ENCODE results near the gene NTRK3. TPM values are rescaled to one million over a fixed set of nuclear protein-coding genes. Genes with fewer than 3 reads are reported as not detected.

Gene NTRK3
- total RNA-seq, 1 donor from 2014 or later = 3.5 TPM

DNA sequence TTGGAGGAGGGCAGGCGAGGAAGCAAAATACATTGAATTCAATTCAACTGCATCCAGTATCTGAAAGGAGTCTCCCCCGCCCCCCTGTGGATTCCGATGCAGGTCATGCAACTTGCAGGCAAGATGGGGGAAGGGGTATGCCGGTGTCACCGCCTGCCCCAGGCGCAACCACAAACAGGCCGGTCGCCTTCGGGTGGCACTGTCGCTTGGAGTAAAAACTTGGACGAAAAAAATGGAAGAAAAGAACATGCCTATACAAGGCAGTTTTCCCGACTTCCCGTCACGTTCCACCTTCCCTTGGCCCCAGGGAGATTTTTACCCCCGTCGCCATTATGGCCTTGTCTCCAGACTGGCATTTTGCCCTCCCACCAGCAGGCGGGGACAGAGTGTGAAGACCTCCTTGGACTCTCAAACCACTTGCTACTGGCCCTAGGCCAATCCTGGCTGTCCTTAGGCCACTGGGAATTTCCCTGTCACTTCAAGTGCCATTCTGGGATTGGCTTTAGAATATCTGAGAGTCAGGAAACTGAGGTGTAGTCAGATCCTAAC lies 1.6 kb upstream of the NTRK3 start:
- Histone ChIP-seq H3K4me3 (peak overlapping the region; percentile 47), H3K9me3 (no peaks in the 10 kb centered on the region), H3K4me1 (peaks cover 16% of the 10 kb centered on the region), H3K27ac (no peak overlapping the region), H3K27me3 (ENCODE audit: low read depth) (peaks cover 65% of the 10 kb centered on the region), H3K36me3 (no peaks in the 10 kb centered on the region)
- DNase-seq (no peak), ATAC-seq (peak; percentile 30 to 69)
- TF ChIP-seq, protein P1, sequence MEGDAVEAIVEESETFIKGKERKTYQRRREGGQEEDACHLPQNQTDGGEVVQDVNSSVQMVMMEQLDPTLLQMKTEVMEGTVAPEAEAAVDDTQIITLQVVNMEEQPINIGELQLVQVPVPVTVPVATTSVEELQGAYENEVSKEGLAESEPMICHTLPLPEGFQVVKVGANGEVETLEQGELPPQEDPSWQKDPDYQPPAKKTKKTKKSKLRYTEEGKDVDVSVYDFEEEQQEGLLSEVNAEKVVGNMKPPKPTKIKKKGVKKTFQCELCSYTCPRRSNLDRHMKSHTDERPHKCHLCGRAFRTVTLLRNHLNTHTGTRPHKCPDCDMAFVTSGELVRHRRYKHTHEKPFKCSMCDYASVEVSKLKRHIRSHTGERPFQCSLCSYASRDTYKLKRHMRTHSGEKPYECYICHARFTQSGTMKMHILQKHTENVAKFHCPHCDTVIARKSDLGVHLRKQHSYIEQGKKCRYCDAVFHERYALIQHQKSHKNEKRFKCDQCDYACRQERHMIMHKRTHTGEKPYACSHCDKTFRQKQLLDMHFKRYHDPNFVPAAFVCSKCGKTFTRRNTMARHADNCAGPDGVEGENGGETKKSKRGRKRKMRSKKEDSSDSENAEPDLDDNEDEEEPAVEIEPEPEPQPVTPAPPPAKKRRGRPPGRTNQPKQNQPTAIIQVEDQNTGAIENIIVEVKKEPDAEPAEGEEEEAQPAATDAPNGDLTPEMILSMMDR (IDR thresholded peaks at IDR 0.05) = no peak
- intact Hi-C loops (cut with DNase I) = no loop called here

DNA sequence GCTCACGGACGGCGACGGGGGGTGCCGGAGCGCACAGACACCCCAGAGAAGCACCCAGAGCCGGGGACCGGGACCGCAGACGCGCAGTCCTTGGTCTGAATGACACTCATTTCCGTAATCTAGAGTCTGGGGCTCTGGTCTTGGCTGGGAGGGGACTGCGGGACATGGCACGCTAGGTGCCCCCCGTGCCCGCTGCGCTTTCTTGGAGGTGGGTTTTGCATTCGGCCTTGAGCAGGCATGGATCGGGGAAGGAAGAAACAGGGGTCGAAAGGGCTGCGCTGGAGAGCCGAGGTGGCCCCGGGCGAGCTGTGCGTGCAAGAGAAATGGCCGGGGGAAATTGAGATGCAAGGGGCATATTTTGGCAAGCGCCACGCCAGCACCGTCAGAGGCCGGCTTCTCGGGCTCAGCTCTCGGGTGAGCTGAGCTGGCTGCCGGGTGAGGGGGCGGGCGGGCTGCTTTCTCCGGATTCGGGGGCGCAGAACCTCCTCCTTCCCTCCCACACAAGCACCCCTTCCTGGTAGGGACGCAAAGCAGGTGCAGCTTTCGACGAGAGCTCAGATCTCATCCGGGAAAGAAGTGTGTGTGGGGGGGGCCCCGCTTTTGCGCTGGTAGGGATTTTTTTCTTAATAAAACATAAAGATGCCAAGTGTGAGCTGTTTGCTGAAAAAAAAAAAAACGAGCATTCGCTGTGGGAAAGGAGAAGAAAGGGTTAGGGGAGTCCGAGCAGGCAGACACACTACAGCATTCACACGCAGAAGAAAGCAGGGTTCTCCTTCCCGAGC lies 963 bp upstream of the NTRK3 start:
- intact Hi-C loops (cut with DNase I) = no loop called here
- Histone ChIP-seq H3K4me1 (peaks cover 16% of the 10 kb centered on the region), H3K9me3 (no peaks in the 10 kb centered on the region), H3K27ac (no peak overlapping the region), H3K4me3 (peak overlapping the region; percentile 47), H3K27me3 (ENCODE audit: low read depth) (peaks cover 71% of the 10 kb centered on the region), H3K36me3 (no peaks in the 10 kb centered on the region)
- ATAC-seq (peak in 1 of 2 donors; percentile 26), DNase-seq (no peak)
- TF ChIP-seq, protein P1 (IDR thresholded peaks at IDR 0.05) = no peak

DNA sequence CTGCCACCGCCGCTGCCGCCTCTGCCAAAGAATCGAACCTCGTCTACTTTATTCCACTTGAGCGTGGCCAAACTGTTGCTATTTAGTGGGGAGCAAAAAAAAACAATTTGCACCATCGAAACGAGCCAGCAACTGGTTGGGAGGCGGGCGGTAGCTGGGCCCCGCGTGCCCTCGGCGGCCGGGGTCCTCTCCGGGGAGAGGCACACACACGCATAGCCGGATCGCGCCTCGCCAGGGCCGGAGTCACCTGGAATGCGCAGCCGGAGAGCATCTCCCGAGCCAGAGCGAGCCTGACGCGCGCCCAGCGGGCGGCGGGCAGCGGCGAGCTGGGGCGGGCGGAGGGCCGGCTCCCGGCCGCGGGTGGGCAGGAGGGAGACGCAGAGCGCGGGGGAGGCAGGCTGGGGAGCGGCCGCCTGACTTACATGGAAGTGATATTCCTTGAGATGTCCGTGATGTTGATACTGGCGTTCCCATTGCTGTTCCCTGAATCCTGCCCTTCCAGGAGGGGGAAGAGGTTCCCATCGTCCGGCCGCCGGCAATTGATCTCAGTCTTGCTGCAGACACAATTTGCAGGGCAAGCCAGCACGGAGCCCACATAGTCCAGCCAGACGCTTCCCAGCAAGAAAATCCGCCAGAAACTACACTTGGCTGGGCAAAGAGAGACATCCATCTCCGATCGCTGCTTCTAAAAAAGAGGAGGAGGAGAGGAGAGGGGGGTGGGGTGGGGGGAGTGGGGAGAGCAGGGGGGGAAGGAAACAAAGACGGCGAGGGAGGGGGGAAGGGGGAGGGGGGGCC lies 858 bp downstream of the NTRK3 start:
- H3K4me3 ChIP-seq = peak overlapping the region; percentile 47

DNA sequence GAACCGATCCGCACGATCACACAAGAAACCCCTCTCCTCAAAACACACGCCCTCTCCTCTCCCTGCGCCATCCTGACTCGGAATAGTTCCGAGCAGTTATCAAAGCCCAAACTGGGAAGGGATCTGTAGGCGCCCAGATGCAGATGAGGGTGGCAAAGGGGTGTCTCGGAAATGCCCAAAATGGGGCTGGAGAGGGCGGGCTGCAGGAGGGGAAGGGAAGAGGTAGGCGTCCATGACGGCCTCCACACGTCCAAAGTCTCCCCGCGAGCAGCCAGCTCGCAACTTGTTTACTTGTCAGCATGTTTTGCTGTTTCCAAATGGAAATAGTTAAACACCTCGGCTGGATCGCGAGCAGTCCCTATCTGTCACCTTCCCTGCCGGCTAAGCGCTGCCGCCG lies 1.5 kb downstream of the NTRK3 start:
- TF ChIP-seq, protein P1 (IDR thresholded peaks at IDR 0.05) = no peak
- intact Hi-C loops (cut with DNase I) = no loop called here
- Histone ChIP-seq H3K4me1 (peaks cover 16% of the 10 kb centered on the region), H3K36me3 (no peaks in the 10 kb centered on the region), H3K4me3 (peak overlapping the region; percentile 47), H3K9me3 (no peaks in the 10 kb centered on the region), H3K27me3 (ENCODE audit: low read depth) (peaks cover 74% of the 10 kb centered on the region), H3K27ac (no peak overlapping the region)
- DNase-seq (no peak), ATAC-seq (no peak)

More for the DNA sequence above, 858 bp downstream of the NTRK3 start:
- DNase-seq (no peak), ATAC-seq (peak; percentile 48 to 68)
- Histone ChIP-seq H3K27ac (no peak overlapping the region), H3K27me3 (ENCODE audit: low read depth) (peaks cover 78% of the 10 kb centered on the region), H3K36me3 (no peaks in the 10 kb centered on the region), H3K9me3 (no peaks in the 10 kb centered on the region), H3K4me1 (peaks cover 16% of the 10 kb centered on the region)
- intact Hi-C loops (cut with DNase I) = no loop called here
- TF ChIP-seq, protein P1 (IDR thresholded peaks at IDR 0.05) = no peak

DNA sequence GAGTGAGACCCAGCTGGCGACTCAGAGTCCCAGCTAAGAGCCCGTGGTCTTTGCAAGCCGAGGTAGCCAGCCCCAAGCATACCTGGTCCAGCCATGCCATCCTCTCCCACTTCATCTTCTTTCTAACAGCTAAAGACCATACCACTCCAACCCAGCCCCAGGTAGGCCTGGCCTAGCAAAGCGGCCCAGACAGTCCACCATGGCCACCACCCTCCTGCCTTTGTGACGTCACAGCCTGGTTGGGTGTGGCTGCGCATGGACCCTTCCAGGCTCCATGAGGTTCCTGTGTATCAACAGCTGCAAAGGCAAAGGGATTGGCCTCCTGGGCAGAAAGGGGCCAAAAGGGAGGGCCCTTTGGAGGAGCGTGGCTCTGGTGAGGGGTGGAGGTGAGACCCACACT lies 4.1 kb downstream of the NTRK3 start:
- H3K4me1 ChIP-seq = peaks cover 9% of the 10 kb centered on the region
- no peak for ATAC-seq
- no peak overlapping the region for H3K27ac ChIP-seq
- no peak for DNase-seq
- TF ChIP-seq, protein P1 (IDR thresholded peaks at IDR 0.05) = no peak
- H3K36me3 ChIP-seq = no peaks in the 10 kb centered on the region
- H3K4me3 ChIP-seq = no peak overlapping the region
- intact Hi-C loops (cut with DNase I) = no loop called here
- no peaks in the 10 kb centered on the region for H3K9me3 ChIP-seq
- H3K27me3 ChIP-seq (ENCODE audit: low read depth) = peaks cover 64% of the 10 kb centered on the region

Measured in lower lobe of right lung (tissue), 2 donors.